Prostate gland (tissue), 2 donors: ENCODE data around the gene BEST3.

ENCODE experiments used
- CTCF ChIP-seq, 4 experiments: fragments of 200-600 bp in 2 of 4; fragments of 450-650 bp in 2 of 4; sonication (generic) in 2 of 4; IDR thresholded peaks; 1 replicate in 3 of 4; 2 replicates in 1 of 4; pipeline ENCODE4 v1.5.1; 2016 to 2019; ENCODE audit warnings: antibody characterized with exemption in 4 of 4, mild to moderate bottlenecking in 2 of 4, moderate library complexity in 2 of 4
- POLR2A ChIP-seq: fragments of 450-650 bp; IDR thresholded peaks from one replicate; pipeline ENCODE4 v1.6.1; 2016; ENCODE audit warnings: antibody characterized with exemption, mild to moderate bottlenecking
- POLR2AphosphoS5 ChIP-seq: sonication (generic); formaldehyde crosslinking; IDR thresholded peaks from one replicate; pipeline ENCODE4 v1.6.1; 2017; ENCODE audit warnings: antibody characterized with exemption

GRCh38 chr12:69666798-69667197 lies 32.3 kb downstream of the BEST3 start:
- TF ChIP-seq CTCF (IDR thresholded peaks at IDR 0.05) (no peak), POLR2A (no peak), POLR2AphosphoS5 (no peak)
